Mesangial cell (primary cell): ENCODE data around the gene MYO18B. TPM values are rescaled to one million over a fixed set of nuclear protein-coding genes. Genes with fewer than 3 reads are reported as not detected.

ENCODE experiments used
- total RNA-seq: library from RNA; depleted of rRNA; stranded (reverse); fragments of >200 nt; gene quantifications from 2 replicates; pipeline ENCODE4 v1.2.3, GENCODE V29; 2015

The MYO18B gene
- not detected in 2 replicates for total RNA-seq

GRCh38 chr22:25741692-25742626 lies at the start of gene MYO18B:
MYO18B (plus strand) TSS chr22:25742188; CDS start chr22:25761093, 18,905 bp downstream.

Other genes with a start within 250 kb of the MYO18B start
- 0.76 and 0.81 TPM in 2 replicates for gene GRK3, start 177.5 kb upstream of the MYO18B start, total RNA-seq